ENCODE measurements around the gene TIMM50. TPM values are rescaled to one million over a fixed set of nuclear protein-coding genes. Genes with fewer than 3 reads are reported as not detected.

Gene TIMM50
- total RNA-seq, 4 donors from 2014 or later, result 35.0 to 41.9 (median 37.1) TPM

DNA sequence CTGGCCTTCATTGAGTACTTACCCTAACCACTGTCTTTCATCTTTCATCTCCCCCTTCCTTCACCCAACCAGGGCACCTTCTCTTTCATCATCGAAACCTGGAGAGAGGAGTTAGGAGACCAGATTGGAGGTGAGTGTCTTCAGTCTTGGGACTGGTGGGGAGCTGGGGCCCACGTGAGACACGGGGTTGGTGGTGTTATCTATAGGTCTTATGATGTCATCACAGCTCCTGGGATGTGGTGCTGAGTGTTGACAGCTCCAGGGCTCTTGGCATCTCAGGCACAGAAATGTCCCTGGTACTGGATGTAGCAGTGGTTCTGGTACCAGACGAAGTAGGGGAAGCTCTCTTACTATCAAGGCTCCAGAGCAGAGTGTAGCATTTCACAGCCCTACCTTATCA is 19.9 kb downstream of the TIMM50 start:
- no peak for DNase-seq (ENCODE audit: low spot score in 2 of 2)
- 41 to 48% methylated on average over 4 of the region's 4 CpGs for WGBS, 2 donors
- TF ChIP-seq POLR2A (IDR thresholded peaks at IDR 0.05), result no peak
- TF ChIP-seq, protein P1, sequence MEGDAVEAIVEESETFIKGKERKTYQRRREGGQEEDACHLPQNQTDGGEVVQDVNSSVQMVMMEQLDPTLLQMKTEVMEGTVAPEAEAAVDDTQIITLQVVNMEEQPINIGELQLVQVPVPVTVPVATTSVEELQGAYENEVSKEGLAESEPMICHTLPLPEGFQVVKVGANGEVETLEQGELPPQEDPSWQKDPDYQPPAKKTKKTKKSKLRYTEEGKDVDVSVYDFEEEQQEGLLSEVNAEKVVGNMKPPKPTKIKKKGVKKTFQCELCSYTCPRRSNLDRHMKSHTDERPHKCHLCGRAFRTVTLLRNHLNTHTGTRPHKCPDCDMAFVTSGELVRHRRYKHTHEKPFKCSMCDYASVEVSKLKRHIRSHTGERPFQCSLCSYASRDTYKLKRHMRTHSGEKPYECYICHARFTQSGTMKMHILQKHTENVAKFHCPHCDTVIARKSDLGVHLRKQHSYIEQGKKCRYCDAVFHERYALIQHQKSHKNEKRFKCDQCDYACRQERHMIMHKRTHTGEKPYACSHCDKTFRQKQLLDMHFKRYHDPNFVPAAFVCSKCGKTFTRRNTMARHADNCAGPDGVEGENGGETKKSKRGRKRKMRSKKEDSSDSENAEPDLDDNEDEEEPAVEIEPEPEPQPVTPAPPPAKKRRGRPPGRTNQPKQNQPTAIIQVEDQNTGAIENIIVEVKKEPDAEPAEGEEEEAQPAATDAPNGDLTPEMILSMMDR (IDR thresholded peaks at IDR 0.05), result no peak
- intact Hi-C loops (cut with DNase I; ENCODE audit: low total_unique reads), result no loop called here
- no peak overlapping the region for H3K4me3 ChIP-seq (ENCODE audit: low read depth, poor library complexity, severe bottlenecking)

DNA sequence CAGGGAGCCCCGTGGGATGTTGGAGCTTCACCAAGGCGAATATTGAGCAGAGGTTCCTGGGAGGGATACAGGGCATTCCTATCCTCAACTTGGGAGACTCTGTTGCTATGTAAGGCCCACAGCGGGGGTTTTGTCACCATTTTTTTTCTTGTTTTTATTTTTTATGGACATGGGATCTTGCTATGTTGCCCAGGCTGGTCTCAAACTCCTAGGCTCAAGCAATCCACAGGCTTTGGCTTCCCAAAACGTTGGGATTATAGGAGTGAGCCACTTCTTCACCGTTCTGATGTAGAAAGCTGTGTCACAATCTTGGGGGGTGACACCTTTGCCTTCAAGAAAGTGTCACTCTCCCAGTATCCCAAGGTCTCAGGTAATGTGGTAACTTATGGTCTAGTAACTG is 20.7 kb downstream of the TIMM50 start:
- intact Hi-C loops (cut with DNase I; ENCODE audit: low total_unique reads), result no loop called here
- WGBS, 2 donors, result 76 to 81% methylated on average over 5 of the region's 5 CpGs
- TF ChIP-seq POLR2A (IDR thresholded peaks at IDR 0.05), result no peak
- TF ChIP-seq, protein P1 (IDR thresholded peaks at IDR 0.05), result no peak

DNA sequence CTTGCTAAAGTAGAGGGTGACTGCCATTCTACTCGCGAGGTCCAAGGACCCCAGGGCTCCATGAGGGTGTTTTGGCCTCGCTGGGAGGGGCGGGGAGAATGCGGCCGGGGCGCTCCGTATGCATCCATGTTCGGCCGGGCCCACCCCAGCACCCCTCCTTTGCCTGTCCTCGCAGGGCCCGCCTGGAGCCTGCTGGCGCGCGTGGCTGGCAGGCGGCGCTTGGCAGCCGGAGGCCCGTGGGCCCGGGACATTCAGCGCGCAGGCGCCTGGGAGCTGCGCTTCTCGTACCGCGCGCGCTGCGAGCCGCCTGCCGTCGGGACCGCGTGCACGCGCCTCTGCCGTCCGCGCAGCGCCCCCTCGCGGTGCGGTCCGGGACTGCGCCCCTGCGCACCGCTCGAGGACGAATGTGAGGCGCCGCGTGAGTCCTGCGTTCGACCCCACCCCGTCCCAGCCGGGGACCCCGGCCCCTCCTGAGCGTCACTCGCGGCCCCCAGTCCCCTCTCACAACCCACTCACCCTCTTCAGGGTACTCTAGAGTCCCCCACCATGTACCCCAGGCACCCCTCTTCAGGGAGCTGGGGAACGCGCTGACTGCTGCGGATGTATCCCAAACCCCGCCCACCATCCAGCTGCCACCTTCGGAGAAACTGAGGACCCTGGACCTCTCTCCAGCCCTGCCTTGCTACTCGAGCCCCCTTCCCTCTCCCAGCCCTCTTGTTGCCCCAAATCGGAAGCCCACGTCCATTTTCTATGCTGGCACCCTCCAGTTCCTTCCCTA is 22.2 kb downstream of the TIMM50 start:
- TF ChIP-seq POLR2A (IDR thresholded peaks at IDR 0.05), result no peak
- TF ChIP-seq, protein P1 (IDR thresholded peaks at IDR 0.05), result no peak
- intact Hi-C loops (cut with DNase I; ENCODE audit: low total_unique reads), result no loop called here
- no peak overlapping the region for H3K4me3 ChIP-seq (ENCODE audit: low read depth, poor library complexity, severe bottlenecking)
- peak in 1 of 2 donors; percentile 87 for DNase-seq (ENCODE audit: low spot score in 2 of 2)
- 16 to 37% methylated on average over 31 to 52 of the region's 69 CpGs for WGBS, 2 donors

More for the DNA sequence above, 20.7 kb downstream of the TIMM50 start:
- no peak for DNase-seq (ENCODE audit: low spot score in 2 of 2)
- no peak overlapping the region for H3K4me3 ChIP-seq (ENCODE audit: low read depth, poor library complexity, severe bottlenecking)

DNA sequence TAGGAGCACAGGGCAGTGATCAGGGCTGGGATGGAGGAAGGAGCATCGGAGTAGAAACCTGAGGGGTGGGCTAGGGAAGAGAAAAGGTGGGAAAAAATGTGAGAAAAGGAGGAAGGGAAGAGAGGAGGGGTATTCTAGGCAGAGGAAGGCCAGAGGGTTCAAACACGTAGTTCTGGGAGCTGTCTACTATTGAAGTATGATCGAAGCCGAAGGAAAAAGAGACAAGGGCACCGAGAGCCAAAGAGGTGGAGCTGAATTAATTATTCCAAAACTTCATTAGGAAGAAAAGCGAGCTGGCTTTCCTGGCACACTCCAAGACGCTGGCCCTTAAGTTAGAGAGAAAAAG is 25.9 kb downstream of the TIMM50 start:
- no peak overlapping the region for H3K4me3 ChIP-seq (ENCODE audit: low read depth, poor library complexity, severe bottlenecking)
- 32 to 51% methylated on average over 7 of the region's 7 CpGs for WGBS, 2 donors
- DNase-seq (ENCODE audit: low spot score in 2 of 2), result no peak
- TF ChIP-seq POLR2A (IDR thresholded peaks at IDR 0.05), result no peak
- TF ChIP-seq, protein P1 (IDR thresholded peaks at IDR 0.05), result no peak
- intact Hi-C loops (cut with DNase I; ENCODE audit: low total_unique reads), result no loop called here

DNA sequence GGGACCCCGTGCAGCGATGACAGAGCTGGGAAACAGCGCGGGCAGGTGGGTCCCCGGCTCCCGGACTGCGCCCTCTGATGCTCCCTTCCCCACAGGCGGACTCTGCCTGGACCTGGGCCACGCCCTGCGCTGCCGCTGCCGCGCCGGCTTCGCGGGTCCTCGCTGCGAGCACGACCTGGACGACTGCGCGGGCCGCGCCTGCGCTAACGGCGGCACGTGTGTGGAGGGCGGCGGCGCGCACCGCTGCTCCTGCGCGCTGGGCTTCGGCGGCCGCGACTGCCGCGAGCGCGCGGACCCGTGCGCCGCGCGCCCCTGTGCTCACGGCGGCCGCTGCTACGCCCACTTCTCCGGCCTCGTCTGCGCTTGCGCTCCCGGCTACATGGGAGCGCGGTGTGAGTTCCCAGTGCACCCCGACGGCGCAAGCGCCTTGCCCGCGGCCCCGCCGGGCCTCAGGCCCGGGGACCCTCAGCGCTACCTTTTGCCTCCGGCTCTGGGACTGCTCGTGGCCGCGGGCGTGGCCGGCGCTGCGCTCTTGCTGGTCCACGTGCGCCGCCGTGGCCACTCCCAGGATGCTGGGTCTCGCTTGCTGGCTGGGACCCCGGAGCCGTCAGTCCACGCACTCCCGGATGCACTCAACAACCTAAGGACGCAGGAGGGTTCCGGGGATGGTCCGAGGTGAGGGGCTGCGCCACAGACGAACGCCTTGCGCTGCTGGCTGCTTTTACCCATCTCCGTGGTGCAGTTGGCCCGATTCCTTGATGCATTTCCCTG is 26.5 kb downstream of the TIMM50 start:
- intact Hi-C loops (cut with DNase I; ENCODE audit: low total_unique reads), result no loop called here
- TF ChIP-seq, protein P1 (IDR thresholded peaks at IDR 0.05), result no peak
- no peak for TF ChIP-seq POLR2A (IDR thresholded peaks at IDR 0.05)
- peak overlapping the region; percentile 35 for H3K4me3 ChIP-seq (ENCODE audit: low read depth, poor library complexity, severe bottlenecking)
- DNase-seq (ENCODE audit: low spot score in 2 of 2), result no peak
- 3 to 13% methylated on average over 14 to 30 of the region's 96 CpGs for WGBS, 2 donors

All from lower leg skin (tissue), 4 donors.